Osteocyte (in vitro differentiated cells): ENCODE results near the gene TRRAP. TPM values are rescaled to one million over a fixed set of nuclear protein-coding genes. Genes with fewer than 3 reads are reported as not detected.

Experiments used
- DNase-seq: peaks from one replicate; pipeline ENCODE4 v3.0.0; 2021; ENCODE audit warnings: mixed read lengths; ENCODE audit not compliant: unreplicated experiment; ENCODE audit errors: extremely low spot score
- H3K27ac Mint-ChIP-seq: one replicate; pipeline ENCODE4 v1.8.0; 2021; ENCODE audit warnings: mild to moderate bottlenecking, mixed read lengths; ENCODE audit not compliant: unreplicated experiment
- H3K27me3 Mint-ChIP-seq: one replicate; pipeline ENCODE4 v1.8.0; 2021; ENCODE audit warnings: mixed read lengths; ENCODE audit not compliant: unreplicated experiment
- H3K36me3 Mint-ChIP-seq: one replicate; pipeline ENCODE4 v1.8.0; 2021; ENCODE audit warnings: mixed read lengths; ENCODE audit not compliant: unreplicated experiment
- H3K4me1 Mint-ChIP-seq: one replicate; pipeline ENCODE4 v1.8.0; 2021; ENCODE audit warnings: mixed read lengths; ENCODE audit not compliant: unreplicated experiment
- H3K4me3 Mint-ChIP-seq: one replicate; pipeline ENCODE4 v1.8.0; 2021; ENCODE audit warnings: mild to moderate bottlenecking, moderate library complexity, mixed read lengths; ENCODE audit not compliant: unreplicated experiment
- H3K9me3 Mint-ChIP-seq: one replicate; pipeline ENCODE4 v1.8.0; 2021; ENCODE audit warnings: mixed read lengths; ENCODE audit not compliant: unreplicated experiment
- total RNA-seq: library from RNA; stranded (reverse); gene quantifications from 2 replicates; pipeline ENCODE4 v1.2.1, GENCODE V29; 2021
- TF ChIP-seq, protein P1 (sequence below): fragments of 200-600 bp; sonication (generic); IDR thresholded peaks from 2 replicates; pipeline ENCODE4 v1.5.0; 2021; ENCODE audit warnings: antibody characterized with exemption, mild to moderate bottlenecking, moderate library complexity

TRRAP gene
- total RNA-seq, 1 donor from 2014 or later, result 48.5 TPM

DNA sequence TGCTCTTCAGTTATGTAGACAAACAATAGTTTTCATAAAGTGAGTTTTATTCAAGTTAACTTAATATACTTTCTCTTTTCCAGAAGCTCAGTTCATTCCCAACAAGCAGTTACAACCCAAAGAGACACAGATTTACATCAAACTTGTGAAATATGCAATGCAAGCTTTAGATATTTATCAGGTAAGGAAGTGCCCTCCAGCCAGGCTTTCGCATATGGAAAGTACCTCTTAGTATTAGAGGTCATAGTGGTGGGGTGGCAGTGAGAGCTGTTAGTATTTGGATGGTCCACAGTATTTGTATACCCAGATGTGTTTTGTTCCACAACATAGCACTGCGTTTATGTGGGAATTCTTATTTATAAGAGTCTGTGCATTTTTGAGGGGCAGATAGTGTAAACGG, 32.1 kb downstream of the TRRAP start:
- TF ChIP-seq, protein P1, sequence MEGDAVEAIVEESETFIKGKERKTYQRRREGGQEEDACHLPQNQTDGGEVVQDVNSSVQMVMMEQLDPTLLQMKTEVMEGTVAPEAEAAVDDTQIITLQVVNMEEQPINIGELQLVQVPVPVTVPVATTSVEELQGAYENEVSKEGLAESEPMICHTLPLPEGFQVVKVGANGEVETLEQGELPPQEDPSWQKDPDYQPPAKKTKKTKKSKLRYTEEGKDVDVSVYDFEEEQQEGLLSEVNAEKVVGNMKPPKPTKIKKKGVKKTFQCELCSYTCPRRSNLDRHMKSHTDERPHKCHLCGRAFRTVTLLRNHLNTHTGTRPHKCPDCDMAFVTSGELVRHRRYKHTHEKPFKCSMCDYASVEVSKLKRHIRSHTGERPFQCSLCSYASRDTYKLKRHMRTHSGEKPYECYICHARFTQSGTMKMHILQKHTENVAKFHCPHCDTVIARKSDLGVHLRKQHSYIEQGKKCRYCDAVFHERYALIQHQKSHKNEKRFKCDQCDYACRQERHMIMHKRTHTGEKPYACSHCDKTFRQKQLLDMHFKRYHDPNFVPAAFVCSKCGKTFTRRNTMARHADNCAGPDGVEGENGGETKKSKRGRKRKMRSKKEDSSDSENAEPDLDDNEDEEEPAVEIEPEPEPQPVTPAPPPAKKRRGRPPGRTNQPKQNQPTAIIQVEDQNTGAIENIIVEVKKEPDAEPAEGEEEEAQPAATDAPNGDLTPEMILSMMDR, result no peak
- H3K27ac Mint-ChIP-seq, result no peak overlapping the region
- H3K4me1 Mint-ChIP-seq, result peaks cover 8% of the 10 kb centered on the region
- peaks cover 51% of the 10 kb centered on the region for H3K36me3 Mint-ChIP-seq
- H3K27me3 Mint-ChIP-seq, result no peaks in the 10 kb centered on the region
- no peaks in the 10 kb centered on the region for H3K9me3 Mint-ChIP-seq
- H3K4me3 Mint-ChIP-seq, result no peak overlapping the region
- no peak for DNase-seq

DNA sequence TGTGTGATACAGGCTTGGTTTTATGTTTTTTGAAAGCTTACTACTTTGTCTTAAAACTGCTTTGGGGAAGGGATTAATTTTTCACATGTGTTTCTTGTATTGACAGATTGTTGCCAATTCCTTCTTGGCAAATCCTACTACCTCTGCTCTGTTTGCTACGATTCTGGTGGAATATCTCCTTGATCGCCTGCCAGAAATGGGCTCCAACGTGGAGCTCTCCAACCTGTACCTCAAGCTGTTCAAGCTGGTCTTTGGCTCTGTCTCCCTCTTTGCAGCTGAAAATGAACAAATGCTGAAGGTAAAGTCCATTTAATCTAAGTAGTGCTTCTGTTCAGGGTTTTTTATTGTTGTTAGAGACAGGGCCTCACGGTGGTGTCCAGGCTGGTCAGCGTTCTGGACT, 33.6 kb downstream of the TRRAP start:
- no peak for DNase-seq
- Mint-ChIP-seq H3K27me3 (no peaks in the 10 kb centered on the region), H3K27ac (no peak overlapping the region), H3K36me3 (peaks cover 49% of the 10 kb centered on the region), H3K4me1 (peaks cover 8% of the 10 kb centered on the region), H3K9me3 (no peaks in the 10 kb centered on the region), H3K4me3 (no peak overlapping the region)
- TF ChIP-seq, protein P1, result no peak

DNA sequence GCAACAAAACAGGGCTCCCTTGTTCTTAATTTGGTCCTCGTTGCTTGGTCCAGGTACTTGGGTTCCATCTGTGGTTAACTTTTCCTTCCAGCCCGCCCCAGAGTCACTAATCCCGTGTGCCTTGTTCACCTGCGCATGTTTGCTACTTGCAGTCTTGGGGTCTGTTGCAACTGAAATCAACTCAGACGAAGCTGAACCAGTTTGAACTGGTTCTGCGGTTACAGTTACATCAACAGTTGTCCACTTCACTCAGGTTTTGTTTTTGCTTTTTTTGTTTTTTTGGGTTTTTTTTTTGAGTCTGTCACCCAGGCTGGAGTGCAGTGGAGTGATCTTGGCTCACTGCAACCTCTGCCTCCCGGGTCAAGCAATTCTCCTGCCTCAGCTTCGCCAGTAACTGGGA, 34.7 kb downstream of the TRRAP start:
- no peak for DNase-seq
- TF ChIP-seq, protein P1, result no peak
- Mint-ChIP-seq H3K27me3 (no peaks in the 10 kb centered on the region), H3K4me3 (no peak overlapping the region), H3K36me3 (peaks cover 49% of the 10 kb centered on the region), H3K27ac (no peak overlapping the region), H3K9me3 (no peaks in the 10 kb centered on the region), H3K4me1 (peaks cover 8% of the 10 kb centered on the region)

DNA sequence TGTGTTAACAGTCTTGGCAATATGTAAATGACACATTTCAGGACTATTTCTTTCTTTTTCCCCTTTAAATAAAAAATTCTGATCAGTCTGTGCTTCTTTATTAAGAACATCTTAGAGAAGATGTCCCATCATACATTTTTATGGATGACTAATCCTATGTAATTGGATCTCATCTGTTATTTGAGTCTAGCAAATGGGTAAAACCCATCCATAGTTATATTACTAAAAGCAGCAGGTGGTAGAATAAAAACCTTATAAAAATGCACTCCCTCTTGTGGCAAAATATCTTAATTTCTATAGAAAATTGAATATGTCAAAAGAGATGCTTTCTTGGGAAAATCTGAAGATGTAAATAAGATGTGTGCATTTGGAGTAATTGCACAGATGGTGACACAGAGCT, 35.3 kb downstream of the TRRAP start:
- Mint-ChIP-seq H3K27ac (no peak overlapping the region), H3K4me3 (no peak overlapping the region), H3K9me3 (no peaks in the 10 kb centered on the region), H3K27me3 (no peaks in the 10 kb centered on the region), H3K36me3 (peaks cover 45% of the 10 kb centered on the region), H3K4me1 (peaks cover 8% of the 10 kb centered on the region)
- no peak for DNase-seq
- TF ChIP-seq, protein P1, result peak; percentile 45

DNA sequence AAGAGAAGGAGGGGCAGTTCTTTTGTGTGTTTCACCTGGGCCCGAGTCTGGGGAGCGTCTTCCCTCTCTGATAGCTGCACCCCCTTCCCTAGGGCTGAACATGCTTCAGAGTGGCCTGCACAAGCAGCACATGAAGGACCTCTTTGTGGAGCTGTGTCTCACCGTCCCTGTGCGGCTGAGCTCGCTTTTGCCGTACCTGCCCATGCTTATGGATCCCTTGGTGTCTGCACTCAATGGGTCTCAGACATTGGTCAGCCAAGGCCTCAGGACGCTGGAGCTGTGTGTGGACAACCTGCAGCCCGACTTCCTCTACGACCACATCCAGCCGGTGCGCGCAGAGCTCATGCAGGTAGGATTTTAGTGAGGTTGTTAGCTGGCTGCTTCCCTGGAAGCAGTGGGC, 39.0 kb downstream of the TRRAP start:
- Mint-ChIP-seq H3K4me3 (no peak overlapping the region), H3K9me3 (no peaks in the 10 kb centered on the region), H3K27me3 (no peaks in the 10 kb centered on the region), H3K36me3 (peaks cover 39% of the 10 kb centered on the region), H3K4me1 (peaks cover 11% of the 10 kb centered on the region), H3K27ac (no peak overlapping the region)
- TF ChIP-seq, protein P1, result no peak
- DNase-seq, result no peak
